ENCODE data around the gene PITX3. TPM values are rescaled to one million over a fixed set of nuclear protein-coding genes. Genes with fewer than 3 reads are reported as not detected.

The PITX3 gene
- total and polyA plus RNA-seq, 9 of the 15 experiments (the other 6 are each of a cell fraction or from before 2014, with no cell fraction given), result 0.30 to 0.98 (median 0.95) TPM; not detected in 6

DNA sequence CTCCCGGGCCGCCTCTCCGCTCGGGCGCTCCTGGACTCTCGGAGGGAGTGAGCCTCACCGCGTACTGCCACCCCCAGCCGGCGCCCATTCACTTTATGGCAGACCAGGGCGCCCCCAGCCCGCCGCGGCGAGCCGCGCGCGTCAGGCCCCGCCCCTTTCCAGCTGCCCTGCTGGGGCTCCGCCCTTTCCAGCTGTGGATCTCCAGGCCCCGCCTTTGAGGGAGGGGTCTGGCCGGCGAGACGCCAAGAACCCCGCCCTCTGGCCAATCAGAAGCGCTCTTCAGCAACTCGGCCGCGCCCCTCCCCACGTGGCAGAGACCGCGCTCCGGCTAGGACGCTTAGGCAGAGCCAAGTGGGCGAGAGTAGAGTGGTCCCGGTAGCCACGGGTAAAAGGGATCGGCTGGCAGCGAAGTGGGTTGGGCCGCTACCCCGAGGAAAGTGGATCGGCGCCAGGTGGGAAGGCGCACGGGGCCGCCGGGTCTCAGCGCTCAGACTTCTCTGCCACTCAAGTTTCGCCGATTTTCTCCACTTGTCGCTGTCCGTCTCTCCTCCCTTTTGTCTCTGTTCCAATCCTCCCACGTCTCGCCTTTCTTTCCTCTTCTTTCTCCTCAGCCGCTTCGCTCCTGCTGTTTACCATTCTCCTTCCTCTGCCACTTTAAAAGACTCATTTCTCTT, at the start of gene PITX3 (continued):
- TF ChIP-seq KLF1 (tag; IDR thresholded peaks at IDR 0.05) (peak; percentile 34; the same call in 1 of the 2 replicates), PTBP1 (IDR thresholded peaks at IDR 0.05; ENCODE audit: low read depth, low read length) (no peak), RNF2 (IDR thresholded peaks at IDR 0.05) (no peak), ZNF217 (CRISPR knock-in tag; IDR thresholded peaks at IDR 0.05) (no peak), ZNF133 (CRISPR knock-in tag; IDR thresholded peaks at IDR 0.05) (no peak), HDAC1 (IDR thresholded peaks at IDR 0.05) (peak in 1 of 2 experiments; percentile 92; a peak in 2 of 4 replicates), ZNF551 (CRISPR knock-in tag; IDR thresholded peaks at IDR 0.05) (no peak), FOXJ3 (CRISPR knock-in tag; IDR thresholded peaks at IDR 0.05) (no peak), MCM7 (IDR thresholded peaks at IDR 0.05) (no peak), GATAD2B (IDR thresholded peaks at IDR 0.05; ENCODE audit: borderline replicate concordance) (no peak), MYNN (IDR thresholded peaks at IDR 0.05) (no peak), MYNN (CRISPR knock-in tag; IDR thresholded peaks at IDR 0.05) (no peak), HCFC1 (IDR thresholded peaks at IDR 0.05; ENCODE audit: low read depth, low read length) (no peak), XRCC5 (IDR thresholded peaks at IDR 0.05; ENCODE audit: low read depth, low read length) (no peak), ZNF830 (CRISPR knock-in tag; IDR thresholded peaks at IDR 0.05) (no peak), KDM5B (IDR thresholded peaks at IDR 0.05; ENCODE audit: insufficient replicate concordance, low read depth, low read length) (peak; percentile 48), GATAD2A (IDR thresholded peaks at IDR 0.05) (no peak), ZBTB7A (IDR thresholded peaks at IDR 0.05; ENCODE audit: borderline replicate concordance, control insufficient read depth, low read depth, low read length) (peak; percentile 43; the same call in 1 of the 2 replicates), CBFB (CRISPR knock-in tag; IDR thresholded peaks at IDR 0.05) (no peak), POLR2AphosphoS2 (IDR thresholded peaks at IDR 0.05; ENCODE audit: low read length) (no peak), ZNF696 (CRISPR knock-in tag; conservative IDR thresholded peaks at IDR 0.05) (no peak), RBM22 (IDR thresholded peaks at IDR 0.05; ENCODE audit: low read depth, low read length, poor library complexity, severe bottlenecking) (no peak)
- TF ChIP-seq, protein P1, sequence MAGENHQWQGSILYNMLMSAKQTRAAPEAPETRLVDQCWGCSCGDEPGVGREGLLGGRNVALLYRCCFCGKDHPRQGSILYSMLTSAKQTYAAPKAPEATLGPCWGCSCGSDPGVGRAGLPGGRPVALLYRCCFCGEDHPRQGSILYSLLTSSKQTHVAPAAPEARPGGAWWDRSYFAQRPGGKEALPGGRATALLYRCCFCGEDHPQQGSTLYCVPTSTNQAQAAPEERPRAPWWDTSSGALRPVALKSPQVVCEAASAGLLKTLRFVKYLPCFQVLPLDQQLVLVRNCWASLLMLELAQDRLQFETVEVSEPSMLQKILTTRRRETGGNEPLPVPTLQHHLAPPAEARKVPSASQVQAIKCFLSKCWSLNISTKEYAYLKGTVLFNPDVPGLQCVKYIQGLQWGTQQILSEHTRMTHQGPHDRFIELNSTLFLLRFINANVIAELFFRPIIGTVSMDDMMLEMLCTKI (IDR thresholded peaks at IDR 0.05; ENCODE audit: partially characterized antibody), result no peak
- TF ChIP-seq, protein P2, sequence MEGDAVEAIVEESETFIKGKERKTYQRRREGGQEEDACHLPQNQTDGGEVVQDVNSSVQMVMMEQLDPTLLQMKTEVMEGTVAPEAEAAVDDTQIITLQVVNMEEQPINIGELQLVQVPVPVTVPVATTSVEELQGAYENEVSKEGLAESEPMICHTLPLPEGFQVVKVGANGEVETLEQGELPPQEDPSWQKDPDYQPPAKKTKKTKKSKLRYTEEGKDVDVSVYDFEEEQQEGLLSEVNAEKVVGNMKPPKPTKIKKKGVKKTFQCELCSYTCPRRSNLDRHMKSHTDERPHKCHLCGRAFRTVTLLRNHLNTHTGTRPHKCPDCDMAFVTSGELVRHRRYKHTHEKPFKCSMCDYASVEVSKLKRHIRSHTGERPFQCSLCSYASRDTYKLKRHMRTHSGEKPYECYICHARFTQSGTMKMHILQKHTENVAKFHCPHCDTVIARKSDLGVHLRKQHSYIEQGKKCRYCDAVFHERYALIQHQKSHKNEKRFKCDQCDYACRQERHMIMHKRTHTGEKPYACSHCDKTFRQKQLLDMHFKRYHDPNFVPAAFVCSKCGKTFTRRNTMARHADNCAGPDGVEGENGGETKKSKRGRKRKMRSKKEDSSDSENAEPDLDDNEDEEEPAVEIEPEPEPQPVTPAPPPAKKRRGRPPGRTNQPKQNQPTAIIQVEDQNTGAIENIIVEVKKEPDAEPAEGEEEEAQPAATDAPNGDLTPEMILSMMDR (IDR thresholded peaks at IDR 0.05 in 2 of 3, conservative IDR thresholded peaks at IDR 0.05 in 1 of 3; ENCODE audit: insufficient read depth in 2 of 3, low read depth in 1 of 3, low read length in 3 of 3), result peak in 2 of 3 experiments; percentile 16 to 17; a peak in 1 of 6 replicates
- TF ChIP-seq, protein P3, sequence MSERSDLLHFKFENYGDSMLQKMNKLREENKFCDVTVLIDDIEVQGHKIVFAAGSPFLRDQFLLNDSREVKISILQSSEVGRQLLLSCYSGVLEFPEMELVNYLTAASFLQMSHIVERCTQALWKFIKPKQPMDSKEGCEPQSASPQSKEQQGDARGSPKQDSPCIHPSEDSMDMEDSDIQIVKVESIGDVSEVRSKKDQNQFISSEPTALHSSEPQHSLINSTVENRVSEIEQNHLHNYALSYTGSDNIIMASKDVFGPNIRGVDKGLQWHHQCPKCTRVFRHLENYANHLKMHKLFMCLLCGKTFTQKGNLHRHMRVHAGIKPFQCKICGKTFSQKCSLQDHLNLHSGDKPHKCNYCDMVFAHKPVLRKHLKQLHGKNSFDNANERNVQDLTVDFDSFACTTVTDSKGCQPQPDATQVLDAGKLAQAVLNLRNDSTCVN (CRISPR knock-in tag; IDR thresholded peaks at IDR 0.05), result no peak
- TF ChIP-seq, protein P4, sequence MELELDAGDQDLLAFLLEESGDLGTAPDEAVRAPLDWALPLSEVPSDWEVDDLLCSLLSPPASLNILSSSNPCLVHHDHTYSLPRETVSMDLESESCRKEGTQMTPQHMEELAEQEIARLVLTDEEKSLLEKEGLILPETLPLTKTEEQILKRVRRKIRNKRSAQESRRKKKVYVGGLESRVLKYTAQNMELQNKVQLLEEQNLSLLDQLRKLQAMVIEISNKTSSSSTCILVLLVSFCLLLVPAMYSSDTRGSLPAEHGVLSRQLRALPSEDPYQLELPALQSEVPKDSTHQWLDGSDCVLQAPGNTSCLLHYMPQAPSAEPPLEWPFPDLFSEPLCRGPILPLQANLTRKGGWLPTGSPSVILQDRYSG (tag; conservative IDR thresholded peaks at IDR 0.05; ENCODE audit: low read depth), result no peak
